ENCODE results near the gene GALNT10. TPM values are rescaled to one million over a fixed set of nuclear protein-coding genes. Genes with fewer than 3 reads are reported as not detected.

Gene GALNT10
- total RNA-seq, 1 donor from 2014 or later, result 11.5 TPM

GRCh38 chr5:154319736-154320135 is 129.2 kb downstream of the GALNT10 start:
- H3K36me3 ChIP-seq, result no peaks in the 10 kb centered on the region
- H3K4me1 ChIP-seq, result peaks cover 20% of the 10 kb centered on the region
- no peaks in the 10 kb centered on the region for H3K9me3 ChIP-seq (replicated peaks)
- TF ChIP-seq CTCF (IDR thresholded peaks at IDR 0.05; ENCODE audit: borderline replicate concordance), result no peak
- H3K4me3 ChIP-seq, result no peak overlapping the region
- no peak for DNase-seq
- intact Hi-C loops (cut with micrococcal nuclease), result no loop called here
- no peaks in the 10 kb centered on the region for H3K27me3 ChIP-seq (ENCODE audit: low read depth)
- H3K27ac ChIP-seq (replicated peaks), result peak overlapping the region; percentile 68

DNA sequence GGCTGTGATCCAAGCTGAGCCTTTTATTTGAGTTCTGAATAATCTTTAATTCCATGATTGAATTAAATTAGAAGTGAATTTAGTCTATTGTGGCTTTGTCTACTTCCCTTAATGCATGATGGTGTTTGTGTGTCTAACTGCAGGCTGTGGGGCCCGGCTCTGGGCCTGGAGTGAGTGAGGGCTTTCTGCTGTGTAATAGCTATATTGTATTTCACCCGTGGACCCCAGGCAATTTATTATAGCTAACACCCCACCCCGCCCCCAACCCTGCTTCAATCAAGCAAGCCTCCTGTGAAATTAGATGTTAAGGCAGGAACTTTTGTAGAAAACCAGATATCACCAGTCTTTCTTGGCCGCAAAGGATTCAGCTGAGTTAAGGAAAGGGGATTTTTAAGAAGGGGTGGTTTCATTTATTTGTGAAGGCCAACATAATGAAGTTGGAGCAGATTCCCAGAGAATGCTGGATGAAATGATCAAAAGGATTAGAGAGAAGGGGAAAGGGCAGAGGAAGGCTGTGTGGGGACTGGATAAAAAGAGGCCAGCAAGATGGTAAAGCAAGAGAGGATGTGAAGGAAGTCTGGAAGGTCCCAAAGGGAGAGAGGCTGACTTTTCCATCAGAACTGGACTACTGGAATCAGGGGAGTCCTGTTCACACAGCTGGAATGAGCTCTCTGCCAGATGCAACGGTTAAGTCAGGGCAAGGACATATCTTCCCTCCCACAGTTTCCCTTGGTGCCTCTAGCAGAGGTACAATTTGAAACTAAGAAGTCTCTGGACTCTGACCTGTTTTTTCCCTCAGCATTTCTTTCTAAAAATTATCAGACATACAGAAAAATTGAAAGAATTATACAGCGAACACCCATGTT is 129.9 kb downstream of the GALNT10 start:
- Histone ChIP-seq H3K27ac (replicated peaks) (peak overlapping the region; percentile 68), H3K27me3 (ENCODE audit: low read depth) (no peaks in the 10 kb centered on the region), H3K4me3 (no peak overlapping the region), H3K4me1 (peaks cover 20% of the 10 kb centered on the region), H3K36me3 (no peaks in the 10 kb centered on the region), H3K9me3 (replicated peaks) (no peaks in the 10 kb centered on the region)
- peak; percentile 26 for DNase-seq
- TF ChIP-seq CTCF (IDR thresholded peaks at IDR 0.05; ENCODE audit: borderline replicate concordance), result no peak
- intact Hi-C loops (cut with micrococcal nuclease), result no loop called here

- Histone ChIP-seq H3K4me1 (peaks cover 16% of the 10 kb centered on the region), H3K27ac (replicated peaks) (peak overlapping the region; percentile 68), H3K27me3 (ENCODE audit: low read depth) (no peaks in the 10 kb centered on the region), H3K9me3 (replicated peaks) (no peaks in the 10 kb centered on the region), H3K36me3 (no peaks in the 10 kb centered on the region), H3K4me3 (no peak overlapping the region)
- TF ChIP-seq CTCF (IDR thresholded peaks at IDR 0.05; ENCODE audit: borderline replicate concordance), result no peak
- no peak for DNase-seq
- intact Hi-C loops (cut with micrococcal nuclease), result no loop called here
Measured at GRCh38 chr5:154321546-154321945, 131.0 kb downstream of the GALNT10 start.

GRCh38 chr5:154324033-154324432 is 133.5 kb downstream of the GALNT10 start:
- Histone ChIP-seq H3K4me1 (peaks cover 14% of the 10 kb centered on the region), H3K27me3 (ENCODE audit: low read depth) (no peaks in the 10 kb centered on the region), H3K36me3 (no peaks in the 10 kb centered on the region), H3K27ac (replicated peaks) (no peak overlapping the region), H3K9me3 (replicated peaks) (no peaks in the 10 kb centered on the region), H3K4me3 (no peak overlapping the region)
- TF ChIP-seq CTCF (IDR thresholded peaks at IDR 0.05; ENCODE audit: borderline replicate concordance), result no peak
- intact Hi-C loops (cut with micrococcal nuclease), result no loop called here
- DNase-seq, result no peak

DNA sequence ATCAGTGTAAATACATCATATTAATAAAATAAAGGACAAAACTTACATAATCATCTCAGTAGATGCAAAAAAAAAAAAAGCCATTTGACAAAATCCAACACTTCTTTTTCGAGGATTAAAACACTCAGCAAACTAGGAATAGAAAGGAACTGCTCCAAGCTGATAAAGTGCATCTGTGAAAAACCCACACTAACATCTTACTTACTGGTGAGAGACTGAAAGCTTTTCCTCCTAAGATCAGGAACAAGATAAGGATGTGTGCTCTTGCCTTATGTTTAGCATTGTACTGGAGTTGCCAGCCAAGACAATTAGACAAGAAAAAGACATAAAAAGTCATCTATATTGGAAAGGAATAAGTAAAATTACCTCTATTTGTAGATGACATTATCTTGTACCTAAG is 135.0 kb downstream of the GALNT10 start:
- H3K27me3 ChIP-seq (ENCODE audit: low read depth), result no peaks in the 10 kb centered on the region
- H3K27ac ChIP-seq (replicated peaks), result no peak overlapping the region
- H3K9me3 ChIP-seq (replicated peaks), result no peaks in the 10 kb centered on the region
- no peak for DNase-seq
- H3K4me3 ChIP-seq, result no peak overlapping the region
- peaks cover 13% of the 10 kb centered on the region for H3K36me3 ChIP-seq
- intact Hi-C loops (cut with micrococcal nuclease), result no loop called here
- peaks cover 6% of the 10 kb centered on the region for H3K4me1 ChIP-seq
- no peak for TF ChIP-seq CTCF (IDR thresholded peaks at IDR 0.05; ENCODE audit: borderline replicate concordance)

Data from left ventricle myocardium inferior (tissue), 1 donor.